ENCODE measurements around the gene VAT1.

Gene VAT1

DNA sequence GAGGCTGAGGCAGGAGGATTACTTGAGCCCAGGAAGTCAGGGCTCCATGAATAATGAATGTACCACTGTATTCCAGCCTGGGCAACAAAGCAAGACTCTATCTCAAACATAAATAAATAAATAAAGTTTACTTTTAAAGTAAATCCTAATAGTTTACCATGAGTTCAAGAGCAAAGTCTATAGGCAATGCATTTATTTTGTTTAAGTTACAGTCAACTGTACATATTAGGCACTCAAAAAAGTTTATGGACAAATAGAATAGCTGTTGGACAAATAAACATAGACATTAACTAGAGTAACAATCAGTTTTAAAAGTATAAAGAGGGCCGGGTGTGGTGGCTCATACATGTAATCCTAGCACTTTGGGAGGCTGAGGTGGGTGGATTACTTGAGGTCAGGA is 54.3 kb downstream of the VAT1 start:
- no peak for DNase-seq
